Osteoblast (primary cell): ENCODE measurements around the gene GSAP. TPM values are rescaled to one million over a fixed set of nuclear protein-coding genes. Genes with fewer than 3 reads are reported as not detected.
A peak's percentile ranks its signal among the peaks of the same experiment; 100 is the strongest.

Source experiments
- DNase-seq: peaks from one replicate; pipeline ENCODE4 v3.0.0; 2011; ENCODE audit warnings: low spot score, mixed read lengths; ENCODE audit not compliant: insufficient read length; ENCODE audit errors: missing footprints
- H2AFZ ChIP-seq: 2 replicates; pipeline ENCODE4 v1.6.0; 2011; ENCODE audit warnings: mild to moderate bottlenecking, low read length
- H3K27ac ChIP-seq: 2 replicates; pipeline ENCODE4 v1.5.1; 2011; ENCODE audit warnings: mild to moderate bottlenecking, low read depth, low read length, moderate library complexity
- H3K27me3 ChIP-seq: 2 replicates; pipeline ENCODE4 v1.6.0; 2012; ENCODE audit warnings: mild to moderate bottlenecking, control low read depth, inconsistent platforms, low read length, moderate library complexity; ENCODE audit not compliant: insufficient read depth
- H3K36me3 ChIP-seq: 2 replicates; pipeline ENCODE4 v1.5.1; 2011; ENCODE audit warnings: mild to moderate bottlenecking, low read length, control low read depth, moderate library complexity; ENCODE audit not compliant: insufficient read depth
- H3K4me1 ChIP-seq: 2 replicates; pipeline ENCODE4 v1.5.1; 2011; ENCODE audit warnings: mild to moderate bottlenecking, low read length, control low read depth, moderate library complexity; ENCODE audit not compliant: insufficient read depth
- H3K4me2 ChIP-seq: 2 replicates; pipeline ENCODE4 v1.6.0; 2011; ENCODE audit warnings: mild to moderate bottlenecking, low read length; ENCODE audit not compliant: insufficient read depth
- H3K4me3 ChIP-seq: fragments of 200-600 bp; sonication (generic); 3 replicates; pipeline ENCODE4 v1.5.1; 2012; ENCODE audit warnings: mild to moderate bottlenecking, low read length, inconsistent platforms; ENCODE audit not compliant: insufficient read depth
- H3K79me2 ChIP-seq: 2 replicates; pipeline ENCODE4 v1.6.0; 2012; ENCODE audit warnings: mild to moderate bottlenecking, low read length, control low read depth, inconsistent platforms; ENCODE audit not compliant: insufficient read depth
- H3K9me3 ChIP-seq: 2 replicates; pipeline ENCODE4 v1.5.1; 2011; ENCODE audit warnings: low read depth, low read length, control low read depth
- H4K20me1 ChIP-seq: 2 replicates; pipeline ENCODE4 v1.6.0; 2012; ENCODE audit warnings: mild to moderate bottlenecking, low read length, control low read depth; ENCODE audit not compliant: insufficient read depth
- total RNA-seq: library from RNA; depleted of rRNA; stranded (reverse); fragments of >200 nt; gene quantifications from 2 replicates; pipeline ENCODE4 v1.2.3, GENCODE V29; 2012
- TF ChIP-seq, protein P1 (sequence below): IDR thresholded peaks from 2 replicates; pipeline ENCODE4 v1.5.1; 2011; ENCODE audit warnings: mild to moderate bottlenecking, low read depth, low read length, moderate library complexity; ENCODE audit errors: extremely low read depth

Gene GSAP
- total RNA-seq, 1 donor: 13.0 TPM

DNA sequence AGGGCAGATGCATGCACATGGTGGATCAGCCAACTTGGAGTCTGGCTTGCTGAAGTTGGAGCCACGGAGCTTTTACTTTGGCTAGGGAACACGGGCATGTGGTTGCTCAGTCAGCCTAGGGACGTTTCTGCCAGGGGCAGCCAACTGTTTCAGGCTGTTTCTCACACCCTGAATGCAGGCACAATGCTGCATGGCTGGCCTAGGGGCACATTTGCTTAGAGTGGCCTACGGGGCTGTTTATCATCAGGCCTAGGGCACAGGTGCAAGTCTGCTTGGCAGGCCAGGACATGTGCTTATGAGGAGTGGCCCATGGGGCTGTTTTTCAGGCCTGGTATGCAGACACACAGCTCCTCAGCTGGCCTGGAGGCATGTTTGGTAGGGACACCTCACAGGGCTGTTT is 107.4 kb downstream of the GSAP start:
- no peaks in the 10 kb centered on the region for H3K36me3 ChIP-seq
- H3K9me3 ChIP-seq: no peaks in the 10 kb centered on the region
- TF ChIP-seq, protein P1, sequence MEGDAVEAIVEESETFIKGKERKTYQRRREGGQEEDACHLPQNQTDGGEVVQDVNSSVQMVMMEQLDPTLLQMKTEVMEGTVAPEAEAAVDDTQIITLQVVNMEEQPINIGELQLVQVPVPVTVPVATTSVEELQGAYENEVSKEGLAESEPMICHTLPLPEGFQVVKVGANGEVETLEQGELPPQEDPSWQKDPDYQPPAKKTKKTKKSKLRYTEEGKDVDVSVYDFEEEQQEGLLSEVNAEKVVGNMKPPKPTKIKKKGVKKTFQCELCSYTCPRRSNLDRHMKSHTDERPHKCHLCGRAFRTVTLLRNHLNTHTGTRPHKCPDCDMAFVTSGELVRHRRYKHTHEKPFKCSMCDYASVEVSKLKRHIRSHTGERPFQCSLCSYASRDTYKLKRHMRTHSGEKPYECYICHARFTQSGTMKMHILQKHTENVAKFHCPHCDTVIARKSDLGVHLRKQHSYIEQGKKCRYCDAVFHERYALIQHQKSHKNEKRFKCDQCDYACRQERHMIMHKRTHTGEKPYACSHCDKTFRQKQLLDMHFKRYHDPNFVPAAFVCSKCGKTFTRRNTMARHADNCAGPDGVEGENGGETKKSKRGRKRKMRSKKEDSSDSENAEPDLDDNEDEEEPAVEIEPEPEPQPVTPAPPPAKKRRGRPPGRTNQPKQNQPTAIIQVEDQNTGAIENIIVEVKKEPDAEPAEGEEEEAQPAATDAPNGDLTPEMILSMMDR: no peak
- no peaks in the 10 kb centered on the region for H3K4me1 ChIP-seq
- no peaks in the 10 kb centered on the region for H4K20me1 ChIP-seq
- no peak overlapping the region for H2AFZ ChIP-seq
- no peak overlapping the region for H3K27ac ChIP-seq
- H3K4me2 ChIP-seq: no peak overlapping the region
- DNase-seq: no peak
- H3K27me3 ChIP-seq: no peaks in the 10 kb centered on the region
- H3K79me2 ChIP-seq: no peaks in the 10 kb centered on the region
- no peak overlapping the region for H3K4me3 ChIP-seq

DNA sequence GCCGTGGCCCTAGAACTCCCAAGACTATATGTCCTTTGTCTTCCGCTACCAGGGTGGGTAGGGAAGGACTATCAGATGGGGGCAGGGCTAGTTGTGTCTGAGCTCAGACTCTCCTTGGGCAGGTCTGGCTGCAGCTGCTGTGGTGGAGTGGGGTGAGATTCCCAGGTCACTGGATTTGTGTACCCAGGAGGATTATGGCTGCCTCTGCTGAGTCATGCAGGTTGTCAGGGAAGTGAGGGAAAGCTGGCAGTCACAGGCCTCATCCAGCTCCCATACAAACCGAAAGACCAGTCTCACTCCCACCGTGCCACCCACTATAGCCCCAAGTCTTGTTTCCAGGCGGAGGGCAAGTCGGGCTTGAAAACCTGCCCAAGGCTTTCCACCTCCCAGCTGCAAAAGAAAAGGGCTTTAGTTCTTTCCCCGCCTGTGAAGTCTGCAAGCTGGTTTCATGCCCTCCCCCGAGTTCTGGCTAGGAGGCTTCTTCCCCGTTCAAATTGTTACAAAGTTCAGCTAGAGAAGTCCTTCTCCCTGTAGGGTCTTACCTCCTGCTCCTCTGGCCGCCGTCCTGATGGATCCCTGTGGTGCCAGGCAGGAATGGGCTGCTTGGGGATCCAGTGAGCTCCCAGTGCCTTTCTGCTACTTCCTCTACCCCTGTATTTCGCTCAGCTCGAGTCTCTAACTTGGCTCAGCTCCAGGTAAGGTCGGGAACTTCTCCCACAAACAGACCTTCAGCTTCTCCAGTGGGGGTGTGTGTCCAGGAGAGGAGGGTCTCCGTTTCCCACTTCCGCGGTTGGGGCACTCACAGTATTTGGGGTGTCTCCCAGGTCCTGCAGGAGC is 109.7 kb downstream of the GSAP start:
- Histone ChIP-seq H3K27me3 (no peaks in the 10 kb centered on the region), H3K9me3 (no peaks in the 10 kb centered on the region), H4K20me1 (no peaks in the 10 kb centered on the region), H3K27ac (no peak overlapping the region), H3K4me1 (no peaks in the 10 kb centered on the region), H2AFZ (peak overlapping the region; percentile 29), H3K4me3 (no peak overlapping the region), H3K4me2 (no peak overlapping the region), H3K79me2 (no peaks in the 10 kb centered on the region), H3K36me3 (no peaks in the 10 kb centered on the region)
- DNase-seq: no peak
- TF ChIP-seq, protein P1: no peak

DNA sequence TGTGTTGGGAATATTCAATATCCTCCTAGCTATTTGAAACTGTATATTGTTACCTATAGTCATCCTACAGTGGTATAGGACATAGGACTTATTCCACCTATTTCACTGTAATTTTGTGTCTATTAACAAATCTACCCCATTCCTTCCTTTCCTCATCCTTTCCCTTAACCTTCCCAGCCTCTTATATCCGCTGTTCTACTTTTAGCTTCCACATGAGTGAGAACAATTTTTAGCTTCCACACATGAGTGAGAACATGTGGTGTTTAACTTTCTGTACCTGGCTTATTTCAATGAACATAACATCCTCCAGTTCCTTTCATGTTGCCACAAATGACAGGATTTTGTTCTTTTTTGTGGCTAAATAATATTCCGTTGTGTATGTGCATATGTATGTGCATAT is 120.6 kb downstream of the GSAP start:
- Histone ChIP-seq H4K20me1 (no peaks in the 10 kb centered on the region), H3K4me3 (no peak overlapping the region), H2AFZ (no peak overlapping the region), H3K27me3 (no peaks in the 10 kb centered on the region), H3K36me3 (no peaks in the 10 kb centered on the region), H3K79me2 (no peaks in the 10 kb centered on the region), H3K9me3 (no peaks in the 10 kb centered on the region), H3K4me2 (no peak overlapping the region), H3K27ac (no peak overlapping the region), H3K4me1 (no peaks in the 10 kb centered on the region)
- no peak for DNase-seq
- TF ChIP-seq, protein P1: no peak

DNA sequence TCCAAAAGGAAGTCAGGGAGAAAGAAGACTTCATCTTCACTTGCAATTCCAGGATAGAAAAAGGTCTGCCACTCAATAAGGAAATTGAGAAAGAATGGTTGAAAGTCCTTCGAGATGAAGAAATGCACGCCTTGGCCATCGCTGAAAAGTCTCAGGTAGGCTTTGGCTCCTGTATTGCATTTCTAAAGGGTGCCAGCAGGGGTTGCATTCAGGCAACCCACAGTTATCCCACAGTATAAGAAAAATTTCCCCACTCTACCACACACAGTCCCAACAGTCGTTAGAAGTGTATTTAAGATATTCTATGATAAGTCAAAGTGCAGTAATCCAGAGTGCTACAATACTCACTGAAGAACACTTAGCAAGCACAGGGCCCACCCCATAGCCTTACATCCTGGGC is 123.1 kb downstream of the GSAP start:
- H3K4me3 ChIP-seq: no peak overlapping the region
- no peaks in the 10 kb centered on the region for H3K27me3 ChIP-seq
- H3K4me2 ChIP-seq: no peak overlapping the region
- H3K9me3 ChIP-seq: no peaks in the 10 kb centered on the region
- no peak overlapping the region for H2AFZ ChIP-seq
- no peaks in the 10 kb centered on the region for H3K36me3 ChIP-seq
- H3K27ac ChIP-seq: no peak overlapping the region
- TF ChIP-seq, protein P1: no peak
- no peaks in the 10 kb centered on the region for H3K4me1 ChIP-seq
- H4K20me1 ChIP-seq: no peaks in the 10 kb centered on the region
- H3K79me2 ChIP-seq: no peaks in the 10 kb centered on the region
- DNase-seq: no peak
